ENCODE results near the gene F10.

Gene F10

DNA sequence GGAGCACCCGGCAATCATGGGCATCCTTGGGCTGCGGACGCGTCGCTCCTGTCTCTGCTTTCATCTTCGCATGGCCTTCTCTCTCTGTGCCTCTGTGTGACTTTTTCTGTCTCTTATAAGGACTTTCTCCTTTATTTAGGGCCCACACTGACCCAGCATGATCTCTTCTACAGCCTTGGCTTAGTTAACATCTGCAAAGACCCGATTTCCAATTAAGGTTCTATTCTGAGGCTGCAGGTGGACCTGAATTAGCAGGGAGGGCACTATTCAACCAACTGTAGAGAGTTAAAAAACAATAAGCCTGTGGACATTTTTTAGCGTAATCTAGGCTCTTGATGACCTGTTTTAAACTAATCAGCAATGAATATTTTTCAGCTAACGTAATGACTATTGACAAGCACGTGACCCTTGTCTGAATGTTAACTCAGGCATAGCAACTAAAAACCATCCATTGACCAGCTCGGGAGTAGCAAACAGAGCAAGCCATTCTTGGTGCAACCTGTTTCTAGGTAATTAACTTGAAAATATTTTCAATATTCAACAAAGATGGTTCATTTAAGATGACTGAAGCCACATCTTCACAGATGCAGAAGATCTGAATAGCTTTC lies 15.2 kb downstream of the F10 start:
- no peak for DNase-seq (ENCODE audit: low read depth, low spot score)

GRCh38 chr13:113138792-113139551 lies 16.4 kb downstream of the F10 start:
- no peak for DNase-seq (ENCODE audit: low read depth, low spot score)

DNA sequence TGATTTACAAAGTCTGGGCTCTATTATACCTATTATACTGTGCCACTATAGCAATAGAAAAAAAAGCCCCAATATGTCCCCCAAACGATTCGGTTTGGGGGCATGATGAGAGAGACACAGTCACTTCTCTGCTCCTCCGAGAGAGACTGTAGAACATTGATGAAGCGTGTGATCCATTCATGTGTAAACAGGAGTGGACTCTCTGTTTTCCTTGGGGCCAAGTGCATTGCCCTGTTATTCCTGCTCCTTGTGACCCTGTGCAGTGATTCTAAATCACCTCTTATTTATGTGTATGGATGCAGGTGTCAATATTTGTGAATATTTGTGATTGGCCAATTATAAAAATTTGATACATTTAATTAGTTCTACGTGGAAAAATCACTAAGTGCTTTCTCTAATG lies 17.0 kb downstream of the F10 start:
- DNase-seq (ENCODE audit: low read depth, low spot score): no peak

GRCh38 chr13:113140677-113141600 lies 18.3 kb downstream of the F10 start:
- no peak for DNase-seq (ENCODE audit: low read depth, low spot score)

DNA sequence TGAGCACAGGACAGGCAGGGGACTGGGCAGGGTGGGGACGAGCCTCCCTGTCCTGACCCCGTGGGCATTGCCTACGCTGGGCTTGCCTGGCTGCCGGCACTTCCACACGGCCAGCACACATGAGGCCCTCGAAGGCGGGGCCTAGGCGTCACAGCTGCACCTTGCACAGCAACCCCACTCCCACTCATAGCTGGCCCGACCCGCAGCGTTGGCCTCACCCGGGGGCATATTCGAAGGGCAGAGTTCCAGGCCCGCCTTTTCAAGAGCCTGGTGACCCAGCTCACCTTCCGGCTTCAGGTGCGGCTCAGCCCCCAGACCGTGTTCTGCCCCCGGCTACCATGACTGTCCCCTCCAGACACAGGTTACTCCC lies 19.0 kb downstream of the F10 start:
- no peak for DNase-seq (ENCODE audit: low read depth, low spot score)

- DNase-seq (ENCODE audit: low read depth, low spot score): no peak
Measured at GRCh38 chr13:113142876-113143275, 20.3 kb downstream of the F10 start.

DNA sequence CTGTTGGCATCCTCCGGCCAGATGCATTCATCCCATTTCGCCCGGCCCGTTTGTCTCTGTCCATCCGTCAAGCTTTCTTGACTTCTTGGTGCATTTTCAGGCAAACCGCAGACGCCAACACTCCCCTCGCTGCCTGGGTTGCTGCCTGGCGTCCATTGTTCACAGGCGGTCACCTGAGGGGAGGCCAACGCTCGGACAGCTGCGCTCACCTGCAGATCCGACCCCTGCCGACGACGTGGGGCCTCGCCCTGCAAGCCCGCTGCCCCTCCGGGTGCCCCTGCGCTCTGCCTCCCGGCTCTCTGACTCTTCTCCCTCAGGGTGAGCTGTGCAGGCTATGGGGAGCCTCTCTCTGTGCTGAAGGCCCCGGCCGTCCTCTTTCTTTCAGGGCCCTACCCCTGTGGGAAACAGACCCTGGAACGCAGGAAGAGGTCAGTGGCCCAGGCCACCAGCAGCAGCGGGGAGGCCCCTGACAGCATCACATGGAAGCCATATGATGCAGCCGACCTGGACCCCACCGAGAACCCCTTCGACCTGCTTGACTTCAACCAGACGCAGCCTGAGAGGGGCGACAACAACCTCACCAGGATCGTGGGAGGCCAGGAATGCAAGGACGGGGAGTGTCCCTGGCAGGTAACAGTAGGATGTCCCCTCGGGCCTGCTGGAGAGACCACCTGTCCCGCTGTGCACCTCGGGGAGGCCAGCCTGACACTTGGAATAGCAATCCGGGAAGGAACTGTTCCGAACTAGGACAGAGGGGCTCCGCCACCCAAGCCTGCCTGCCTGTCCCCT lies 21.1 kb downstream of the F10 start:
- no peak for DNase-seq (ENCODE audit: low read depth, low spot score)

DNA sequence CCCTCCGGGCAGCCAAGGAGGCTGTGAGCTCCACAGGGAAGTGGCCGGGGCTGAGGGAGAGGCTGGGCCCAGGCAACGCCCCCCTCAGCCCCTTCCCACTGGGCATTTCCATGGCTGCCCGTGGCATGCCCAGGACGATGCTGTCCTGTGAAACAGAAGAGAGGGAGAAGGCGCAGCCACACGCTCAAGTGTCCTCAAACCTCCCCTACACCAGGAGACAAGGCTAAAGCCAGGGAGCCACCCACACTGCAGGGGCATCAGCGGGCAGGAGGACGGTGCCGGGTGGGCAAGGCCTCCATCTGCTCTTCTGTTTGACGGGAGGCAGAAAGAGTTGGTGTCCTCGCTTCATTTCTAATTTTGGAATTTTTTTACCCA lies 21.6 kb downstream of the F10 start:
- DNase-seq (ENCODE audit: low read depth, low spot score): no peak

DNA sequence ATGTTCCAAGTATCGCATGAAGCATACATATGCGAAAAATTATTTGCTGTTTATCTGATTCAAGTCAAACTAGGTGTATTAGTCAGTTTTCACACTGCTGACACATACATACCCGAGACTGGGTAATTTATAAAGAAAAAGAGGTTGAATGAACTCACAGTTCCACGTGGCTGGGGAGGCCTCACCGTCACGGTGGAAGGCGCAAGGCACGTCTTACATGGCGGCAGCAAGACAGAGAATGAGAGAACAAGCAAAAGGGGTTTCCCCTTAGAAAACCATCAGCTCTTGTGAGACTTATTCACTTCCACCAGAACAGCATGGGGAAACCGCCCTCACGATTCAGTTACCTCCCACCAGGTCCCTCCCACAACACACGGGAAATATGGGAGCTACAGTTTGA lies 22.9 kb downstream of the F10 start:
- DNase-seq (ENCODE audit: low read depth, low spot score): no peak

- no peak for DNase-seq (ENCODE audit: low read depth, low spot score)
Measured at GRCh38 chr13:113145911-113146598, 23.5 kb downstream of the F10 start.

- no peak for DNase-seq (ENCODE audit: low read depth, low spot score)
Measured at GRCh38 chr13:113146750-113147149, 24.2 kb downstream of the F10 start.

DNA sequence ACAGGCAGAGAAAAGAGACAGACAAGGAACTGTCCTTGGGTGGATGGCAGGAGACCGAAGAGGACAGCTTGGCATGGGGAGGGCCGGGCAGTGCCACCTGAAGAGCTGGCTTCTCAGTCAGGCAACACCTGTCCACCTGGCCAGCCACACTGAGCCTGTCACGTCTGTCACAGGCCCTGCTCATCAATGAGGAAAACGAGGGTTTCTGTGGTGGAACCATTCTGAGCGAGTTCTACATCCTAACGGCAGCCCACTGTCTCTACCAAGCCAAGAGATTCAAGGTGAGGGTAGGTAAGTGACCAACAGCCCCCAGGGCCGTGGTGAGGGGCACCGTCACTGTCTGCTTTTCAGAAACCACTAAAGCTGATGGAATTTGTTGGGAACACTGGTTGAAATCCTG lies 24.6 kb downstream of the F10 start:
- DNase-seq (ENCODE audit: low read depth, low spot score): no peak

GRCh38 chr13:113148407-113148806 lies 25.8 kb downstream of the F10 start:
- no peak for DNase-seq (ENCODE audit: low read depth, low spot score)

GRCh38 chr13:113148940-113149503 lies 26.4 kb downstream of the F10 start:
- DNase-seq (ENCODE audit: low read depth, low spot score): no peak

DNA sequence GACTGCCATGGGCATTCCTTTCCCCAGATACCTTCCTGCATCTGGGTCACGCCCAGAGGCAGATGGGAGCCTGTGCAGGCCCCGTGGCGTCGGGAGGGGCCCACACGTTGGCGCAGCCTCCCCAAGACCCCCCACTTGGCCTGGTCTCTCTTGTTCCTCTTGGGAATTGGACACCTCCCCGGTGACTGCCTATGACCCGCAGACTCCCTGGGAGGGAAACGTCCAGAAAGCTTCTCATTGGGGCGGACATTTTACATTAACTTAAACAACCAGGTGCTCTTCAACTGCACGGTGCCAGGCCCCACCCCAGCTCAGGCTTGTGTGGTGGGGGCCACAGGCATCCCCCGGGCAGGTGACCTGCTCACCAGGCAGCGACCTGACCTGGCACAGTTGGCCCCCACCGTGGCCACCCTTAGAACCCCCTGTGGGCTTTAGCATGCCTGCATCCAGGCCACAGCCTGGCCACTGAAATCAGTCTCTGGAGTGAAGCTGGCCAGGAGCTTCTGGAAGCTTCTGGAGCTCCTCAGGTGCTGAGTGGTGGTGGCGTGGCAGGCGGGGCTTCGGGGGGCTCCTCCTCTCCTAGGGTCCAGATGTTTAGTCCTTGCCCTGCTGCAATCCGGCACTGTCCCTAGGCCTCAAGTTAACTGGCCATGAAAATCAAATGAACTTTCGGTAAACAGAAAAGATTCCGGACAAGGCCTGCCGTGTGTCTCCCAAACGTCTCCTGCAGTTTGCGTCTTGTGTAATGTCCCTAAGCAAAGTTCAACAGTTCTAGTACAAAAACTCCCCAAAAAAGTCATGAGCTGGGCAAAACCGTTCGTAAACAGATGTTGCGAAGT lies 27.3 kb downstream of the F10 start:
- no peak for DNase-seq (ENCODE audit: low read depth, low spot score)

GRCh38 chr13:113150550-113151365 lies 28.2 kb downstream of the F10 start:
- DNase-seq (ENCODE audit: low read depth, low spot score): no peak

DNA sequence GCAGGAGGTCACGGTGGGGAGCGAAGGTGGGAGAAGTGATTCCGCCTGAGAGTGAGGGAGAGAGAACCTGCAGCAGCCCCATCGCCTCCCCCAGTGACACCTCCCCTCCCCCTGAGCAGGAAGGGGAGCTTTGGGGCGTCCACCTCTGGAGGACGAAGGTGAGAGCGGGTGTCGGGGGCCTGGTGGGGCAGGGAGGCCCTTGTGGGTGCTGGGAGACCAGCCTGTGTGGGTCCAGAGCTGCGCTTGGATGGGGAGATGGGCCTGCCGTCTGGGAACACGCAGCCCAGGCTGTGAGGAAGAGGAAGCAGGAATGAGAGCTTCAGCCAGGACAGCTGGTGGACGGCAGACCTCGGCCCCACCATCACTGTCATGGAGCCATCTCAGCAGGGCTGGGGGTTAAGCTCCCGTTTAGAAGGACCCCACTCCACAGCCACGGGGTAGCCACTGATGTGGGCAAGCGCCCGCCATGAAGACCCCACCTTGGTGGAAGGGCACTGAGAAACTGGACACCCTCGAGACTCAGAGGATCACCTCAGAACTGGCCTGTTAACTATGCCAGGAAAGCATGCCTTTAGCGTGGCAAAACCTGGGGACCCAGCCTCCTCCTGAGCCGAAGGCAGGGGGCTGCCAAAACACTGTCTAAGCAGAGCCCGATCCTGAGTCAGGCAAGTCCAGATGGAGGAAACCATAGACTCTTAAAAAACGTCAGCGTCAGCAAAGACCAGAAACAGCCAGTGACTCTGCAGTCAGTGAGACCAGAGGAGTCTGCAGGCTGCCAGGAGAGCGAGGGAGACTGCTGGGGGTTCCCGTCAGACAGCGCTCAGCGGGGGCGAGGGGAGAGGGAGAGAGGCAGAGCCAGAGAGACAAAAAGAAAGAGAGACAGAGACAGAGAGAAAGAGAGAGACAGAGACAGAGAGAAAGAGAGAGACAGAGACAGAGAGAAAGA lies 29.4 kb downstream of the F10 start:
- no peak for DNase-seq (ENCODE audit: low read depth, low spot score)

DNA sequence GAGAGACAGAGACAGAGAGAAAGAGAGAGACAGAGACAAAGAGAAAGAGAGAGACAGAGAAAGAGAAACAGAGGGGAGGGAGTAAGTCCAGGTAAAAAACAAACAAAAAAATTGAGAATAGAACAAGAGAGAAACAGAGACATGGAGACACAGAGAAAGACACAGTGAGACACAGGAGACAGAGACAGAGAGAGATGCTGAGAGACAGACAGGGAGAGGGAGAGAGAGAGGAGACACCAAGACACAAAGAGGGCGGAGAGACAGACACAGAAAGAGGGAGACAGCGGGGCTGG lies 30.0 kb downstream of the F10 start:
- no peak for DNase-seq (ENCODE audit: low read depth, low spot score)

Measured in activated naive CD8-positive, alpha-beta T cell treated with anti-CD3 and anti-CD28 coated beads, Interleukin-2, amount 50 U/mL, for 16 hours (primary cell).